GM18511 (cell line): ENCODE measurements around the gene EPS8L3.
"Not testable (repeated sequence)": the region's sequence is repeated elsewhere in the genome, so short reads cannot be mapped to it uniquely, and the experiment has no call there.

Experiments used
- ATAC-seq: cut with Tn5 transposase; IDR thresholded peaks from one replicate; pipeline ENCODE4 v1.9.1; 2021; ENCODE audit warnings: mild to moderate bottlenecking, moderate library complexity; ENCODE audit not compliant: unreplicated experiment

Gene EPS8L3

DNA sequence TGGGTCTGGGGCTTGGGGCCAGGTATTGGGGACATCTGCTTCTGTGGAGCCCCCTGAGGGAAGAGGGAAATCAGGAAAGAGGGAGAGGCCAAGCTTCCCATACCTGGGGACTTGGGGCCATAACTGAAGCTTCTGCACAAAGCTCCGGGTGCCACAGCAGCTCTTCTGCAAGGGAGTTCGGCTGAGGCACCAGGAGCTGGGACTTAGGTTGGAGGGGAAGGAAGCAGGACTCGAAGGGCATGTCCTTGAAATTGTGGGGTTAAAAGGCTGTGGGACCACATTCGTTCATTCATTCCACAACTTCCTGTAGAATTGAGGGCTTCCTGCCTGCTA, 1.7 kb upstream of the EPS8L3 start:
- no peak for ATAC-seq

DNA sequence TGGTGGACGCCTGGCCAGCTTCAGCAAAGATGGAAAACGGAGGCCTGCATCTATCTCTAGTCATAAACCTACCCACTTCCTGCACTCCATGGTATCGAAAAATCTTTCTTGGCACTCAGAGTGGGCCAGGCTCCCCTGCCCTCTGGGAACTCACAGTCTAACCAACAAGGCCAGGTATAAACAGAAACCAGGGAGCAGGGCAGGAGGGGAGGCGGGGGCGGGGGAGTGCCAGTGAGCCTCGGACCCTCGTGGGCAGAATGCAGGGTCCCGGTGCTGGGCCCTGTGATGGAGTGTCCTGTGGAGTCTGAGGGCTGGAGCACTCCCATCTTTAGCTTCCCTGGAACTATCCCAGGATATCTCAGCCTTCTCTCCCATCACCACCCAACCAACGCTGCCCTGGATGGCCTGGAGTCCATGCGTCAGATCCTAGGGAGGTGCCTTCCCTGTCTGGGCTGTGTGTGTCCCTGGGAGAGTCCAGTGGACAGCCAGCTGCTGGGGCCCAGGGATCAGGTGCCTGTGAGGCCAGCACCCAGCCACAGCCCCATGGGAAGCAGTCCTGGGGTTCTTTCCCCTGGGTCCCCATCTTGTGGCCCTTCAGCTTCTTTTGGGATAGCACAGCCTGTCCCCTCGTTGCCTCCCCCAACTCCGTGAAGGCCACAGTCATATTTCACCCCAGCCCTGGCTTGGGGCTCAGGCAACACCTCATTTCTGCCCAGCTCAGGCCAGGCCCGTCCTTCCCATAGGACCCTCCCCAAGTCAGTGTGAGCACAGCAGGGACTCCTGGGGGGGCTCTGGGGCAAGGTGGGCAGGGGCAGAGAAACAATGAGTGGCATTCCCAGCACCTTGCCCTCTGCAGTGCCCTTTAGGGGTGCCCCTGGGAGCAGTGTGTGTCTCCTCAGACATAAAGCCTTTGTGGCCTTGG, 1.1 kb upstream of the EPS8L3 start:
- ATAC-seq, result no peak

DNA sequence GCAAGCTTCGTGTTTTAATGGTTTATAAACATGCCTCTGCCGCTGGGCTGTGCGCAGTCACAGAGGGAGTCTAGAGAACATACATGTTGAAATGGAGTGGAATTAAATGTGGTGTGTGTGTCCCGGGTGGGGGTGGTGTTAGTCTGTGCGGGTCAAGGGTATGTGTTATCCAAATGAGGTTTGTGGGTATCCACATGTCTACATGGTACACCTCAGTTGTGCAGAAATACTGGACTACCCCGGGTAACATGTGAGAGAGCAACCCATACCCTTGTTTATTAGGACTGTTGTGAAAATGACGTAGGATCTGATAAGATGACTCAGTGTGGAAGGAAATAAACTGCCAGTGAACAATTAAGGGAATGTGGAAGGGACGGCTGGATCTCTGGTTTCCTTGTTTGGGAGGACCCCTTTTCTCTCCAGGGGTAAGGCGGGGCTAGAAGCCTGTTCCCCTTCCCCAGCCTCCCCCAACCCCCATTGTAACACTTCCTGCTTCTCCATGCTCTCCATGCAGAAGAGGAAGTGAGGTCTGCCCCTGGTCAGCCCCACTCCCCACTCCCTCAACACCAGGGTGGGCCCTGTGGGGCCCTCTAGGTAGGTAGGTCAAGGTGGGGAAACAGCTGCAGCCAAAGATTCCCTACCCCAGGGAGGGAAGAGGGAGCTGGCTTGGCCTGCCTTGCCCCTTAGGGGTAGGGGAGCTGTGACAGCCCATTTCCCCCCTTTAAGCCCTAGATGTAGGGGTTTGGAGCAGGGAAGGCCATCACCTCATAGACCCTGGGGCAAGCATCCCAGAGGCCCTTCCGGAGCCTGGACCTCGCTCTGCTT, 690 bp downstream of the EPS8L3 start:
- ATAC-seq, result no peak

DNA sequence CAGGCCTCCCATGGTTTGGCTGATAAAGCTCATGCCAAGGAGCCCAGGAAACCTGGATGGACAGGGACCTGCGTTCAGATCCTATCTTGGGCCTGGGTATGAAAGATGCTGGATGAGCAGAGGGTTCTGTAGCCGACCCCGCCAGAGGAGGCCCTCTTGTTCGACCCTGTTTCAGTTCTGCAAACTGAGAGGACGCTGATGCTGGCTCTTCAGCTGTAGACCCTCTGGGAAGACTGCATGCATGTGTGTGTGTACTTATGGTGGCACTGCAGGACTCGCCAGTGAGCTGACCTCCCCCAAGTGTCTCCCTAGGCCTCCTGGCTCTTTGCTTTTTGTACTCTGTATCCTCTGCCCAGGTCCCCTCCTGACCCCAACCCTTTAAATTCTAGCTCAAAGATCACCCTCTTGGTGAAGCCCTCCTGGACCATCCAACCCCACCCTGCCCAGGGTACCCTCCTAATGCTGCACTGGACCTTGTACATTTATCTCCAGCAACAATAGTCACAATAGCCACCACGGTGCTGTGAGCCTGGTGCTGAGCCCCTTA, 1.6 kb downstream of the EPS8L3 start:
- no peak for ATAC-seq

DNA sequence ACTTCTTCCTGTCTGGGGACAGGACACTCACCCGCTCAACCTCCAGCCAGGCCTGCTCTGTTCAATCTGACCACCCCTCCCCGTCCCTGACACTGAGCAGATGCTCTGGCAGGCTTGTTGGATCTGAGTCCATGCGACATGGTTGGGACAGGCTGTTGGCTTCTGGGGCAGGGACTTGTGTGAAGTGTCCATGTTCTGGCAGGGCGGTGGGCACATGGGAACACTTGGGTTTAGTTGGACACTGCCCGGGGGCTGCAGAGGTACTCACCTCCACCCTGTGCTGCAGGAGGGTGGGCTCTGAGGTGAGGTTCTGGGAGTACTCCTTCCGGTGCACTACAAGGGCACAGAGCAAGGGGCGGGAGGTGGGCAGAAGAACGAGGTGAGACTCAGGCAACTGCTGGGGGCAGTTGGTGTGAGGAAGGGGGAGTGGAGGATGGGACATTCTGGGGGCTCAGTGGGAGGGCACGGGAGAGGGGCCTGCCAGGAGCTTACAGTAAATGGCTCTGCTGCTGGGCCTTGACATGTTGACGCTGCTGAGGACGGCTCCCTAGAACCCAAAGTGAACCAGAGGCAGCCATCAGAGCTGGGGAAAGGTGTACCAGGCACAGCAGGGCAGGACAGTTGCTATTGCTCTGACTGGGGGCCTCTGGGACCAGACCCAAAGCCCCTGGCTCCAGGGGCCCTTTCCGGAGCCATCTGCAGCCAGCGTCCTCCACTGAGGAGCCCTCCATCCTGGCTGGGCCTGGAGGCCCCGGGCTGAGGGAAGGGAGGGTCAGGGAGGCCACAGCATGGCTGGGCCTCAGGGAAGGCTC, 2.3 kb downstream of the EPS8L3 start:
- ATAC-seq, result no peak

DNA sequence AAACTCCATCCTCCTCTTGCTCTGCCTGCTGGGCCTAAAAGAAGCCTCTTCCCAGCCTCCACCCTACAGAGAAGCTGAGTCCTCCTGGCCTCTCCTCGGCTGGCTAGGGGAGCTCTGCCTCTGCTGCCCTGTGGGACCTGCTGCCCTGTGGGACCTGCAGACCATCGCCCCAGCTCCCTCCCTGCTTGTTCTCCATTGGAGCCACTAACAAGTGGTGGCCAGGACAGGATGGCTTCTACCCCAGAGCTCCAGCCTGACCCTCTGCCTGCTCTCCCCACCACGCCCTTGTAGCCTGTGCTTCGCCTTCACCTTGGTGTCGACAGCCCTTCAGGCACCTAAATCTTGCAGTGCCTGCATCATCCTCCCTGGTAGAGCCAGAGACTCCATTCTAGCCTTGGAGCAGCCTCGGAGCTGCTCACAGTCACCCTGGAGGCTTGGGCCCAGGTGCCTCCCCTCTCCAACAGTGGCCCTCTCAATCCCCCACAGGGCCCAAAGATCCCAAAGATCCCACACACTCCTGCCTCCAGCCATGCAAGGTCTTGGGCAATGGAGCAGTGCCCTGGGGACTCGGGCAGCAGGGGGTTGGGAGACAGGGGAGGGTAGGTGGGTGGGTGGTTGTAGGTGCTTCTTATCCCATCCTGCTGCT, 3.0 kb downstream of the EPS8L3 start:
- no peak for ATAC-seq

DNA sequence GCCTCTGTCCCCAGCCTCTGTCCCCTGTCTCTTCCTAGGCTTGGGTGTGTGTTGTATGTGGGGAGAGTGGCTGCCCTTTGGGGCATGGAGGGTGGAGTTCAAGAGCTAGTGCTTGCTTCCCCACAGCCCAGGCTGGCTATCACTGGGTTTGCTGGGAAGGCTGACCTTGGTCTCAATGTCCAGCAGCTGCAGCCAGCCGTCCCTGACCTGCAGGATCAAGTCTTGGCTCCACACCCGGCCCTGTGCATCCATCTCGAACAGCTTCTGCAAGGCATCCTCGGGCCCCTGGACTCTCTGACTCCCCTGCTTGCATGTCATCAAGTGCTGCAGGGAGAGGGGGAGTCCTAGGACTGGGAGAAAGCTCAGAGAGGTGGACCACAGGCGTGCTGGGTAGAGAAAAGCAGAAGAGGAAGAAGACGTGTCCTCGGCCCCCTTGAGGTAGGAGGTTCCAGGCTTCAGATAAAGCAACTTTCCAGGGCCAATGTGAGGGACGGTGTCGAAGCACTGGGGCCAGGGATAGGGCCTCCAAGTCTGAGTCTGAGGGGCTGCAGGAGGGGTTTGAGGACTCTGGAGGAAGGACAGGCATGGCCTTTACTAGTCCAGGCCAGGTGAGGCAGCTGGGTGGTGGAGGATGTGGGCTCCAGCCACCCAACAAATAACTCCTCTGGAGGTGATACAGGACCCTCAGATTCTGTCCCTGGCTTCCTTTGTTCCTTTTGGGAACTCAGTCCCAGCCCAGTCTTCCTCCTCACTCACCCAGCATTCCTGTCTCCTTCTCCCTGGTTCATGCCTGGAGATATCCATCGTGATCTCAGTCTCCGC, 4.0 kb downstream of the EPS8L3 start:
- ATAC-seq, result no peak

DNA sequence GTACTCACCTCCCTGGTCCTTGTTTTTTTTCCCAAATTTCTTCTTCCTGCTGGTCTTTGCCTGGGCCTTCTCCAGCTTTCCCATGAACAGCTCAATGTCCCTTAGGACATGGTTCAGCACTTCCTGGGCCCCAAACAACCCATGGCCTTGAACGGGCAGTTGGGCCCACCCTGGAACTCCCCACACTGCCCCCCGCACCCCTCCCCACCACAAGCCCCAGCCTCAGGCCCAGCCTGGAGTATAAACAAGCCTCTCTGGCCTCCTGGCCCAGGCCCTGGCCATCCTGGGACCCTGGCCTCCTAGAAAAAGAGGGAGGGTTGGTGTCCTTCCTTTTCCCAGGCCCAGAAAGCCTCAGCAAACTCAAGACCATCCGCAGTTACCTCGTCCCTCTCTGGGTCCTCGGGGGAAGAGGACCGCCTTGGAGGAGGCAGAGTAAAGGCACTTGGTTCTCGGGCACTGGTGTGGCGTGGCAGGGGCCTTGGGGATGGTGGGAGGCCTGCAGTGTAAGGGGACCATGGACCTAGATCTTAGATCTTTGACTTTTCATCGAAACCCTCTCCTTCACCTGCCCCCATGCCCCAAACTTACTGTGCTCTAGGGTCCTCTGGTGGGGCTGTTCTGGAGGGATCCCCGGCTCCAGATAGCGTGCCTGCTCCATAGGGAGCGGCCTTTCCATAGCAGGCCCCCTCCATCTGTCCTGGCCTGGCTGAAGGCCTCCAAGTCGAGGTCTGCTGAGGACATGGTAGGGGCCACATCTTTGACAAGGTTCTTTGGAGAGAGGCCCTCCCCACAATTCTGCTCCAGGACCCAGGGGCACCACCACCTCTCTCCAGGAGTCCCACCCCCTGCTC, 5.6 kb downstream of the EPS8L3 start:
- no peak for ATAC-seq

DNA sequence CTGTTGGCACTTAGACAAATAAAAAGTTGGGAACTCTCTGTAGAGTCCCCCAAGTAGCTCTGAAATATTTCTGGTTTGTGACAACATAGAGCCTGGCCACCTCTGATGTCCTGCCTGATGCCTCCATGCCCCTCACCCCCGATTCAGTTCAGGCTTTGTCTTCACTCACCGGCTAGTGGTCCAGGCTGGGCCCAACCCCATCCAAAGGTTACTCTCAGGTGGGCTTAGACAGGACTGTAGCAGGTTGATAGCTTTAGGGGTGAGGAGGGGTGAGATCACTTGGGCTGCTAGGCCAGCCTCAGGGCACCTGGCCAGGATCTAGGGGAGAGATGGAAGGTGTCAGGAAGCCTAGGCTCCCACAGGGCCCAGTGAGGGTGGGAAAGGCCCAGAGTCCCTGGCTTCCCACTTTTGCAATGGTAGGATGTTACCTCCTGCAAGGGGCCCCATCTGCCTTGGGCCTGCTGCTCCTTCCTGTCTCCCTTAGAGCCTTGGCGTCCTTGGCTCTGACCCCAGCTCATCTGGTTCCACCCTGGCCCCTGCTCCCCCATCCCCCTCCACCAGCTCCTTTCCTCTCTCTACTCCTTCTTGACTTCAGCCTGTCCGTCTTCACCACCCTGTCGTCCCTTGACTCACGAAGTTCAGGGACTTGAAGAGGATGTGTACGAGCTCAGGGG, 6.7 kb downstream of the EPS8L3 start:
- ATAC-seq, result no peak

DNA sequence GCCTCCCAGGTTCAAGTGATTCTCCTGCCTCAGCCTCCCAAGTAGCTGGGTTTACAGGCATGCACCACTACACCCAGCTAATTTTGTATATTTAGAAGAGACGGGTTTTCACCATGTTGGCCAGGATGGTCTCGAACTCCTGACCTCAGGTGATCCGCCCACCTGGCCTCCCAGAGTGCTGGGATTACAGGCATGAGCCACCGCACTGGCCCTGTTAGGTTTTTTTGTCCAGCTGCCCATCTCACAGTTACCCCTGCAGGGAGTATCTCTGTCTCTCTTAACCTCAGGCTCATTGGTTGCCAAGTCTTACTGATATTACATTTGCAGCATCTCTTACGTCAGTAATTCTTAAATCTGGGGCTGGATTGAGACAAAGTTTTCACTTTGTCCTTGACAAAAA, 7.4 kb downstream of the EPS8L3 start:
- ATAC-seq, result not testable (repeated sequence)

DNA sequence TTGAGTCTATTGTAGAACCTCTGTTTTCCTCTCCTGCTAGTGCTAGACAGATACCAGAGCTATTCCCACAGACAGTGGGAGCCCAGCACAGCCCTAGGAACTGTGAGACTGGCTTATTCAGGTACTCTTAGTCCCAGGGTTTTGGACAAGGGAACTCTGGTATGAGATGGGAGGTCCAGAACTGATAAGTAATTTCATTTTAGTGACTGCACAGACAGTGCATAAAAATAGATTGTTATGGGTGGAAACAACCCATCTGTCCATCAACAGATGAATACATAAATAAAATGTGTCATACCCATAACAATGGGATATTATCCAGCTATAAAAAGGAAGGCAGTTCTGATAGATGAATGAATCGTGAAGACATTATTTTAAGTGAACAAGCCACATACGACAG, 9.0 kb downstream of the EPS8L3 start:
- no peak for ATAC-seq

DNA sequence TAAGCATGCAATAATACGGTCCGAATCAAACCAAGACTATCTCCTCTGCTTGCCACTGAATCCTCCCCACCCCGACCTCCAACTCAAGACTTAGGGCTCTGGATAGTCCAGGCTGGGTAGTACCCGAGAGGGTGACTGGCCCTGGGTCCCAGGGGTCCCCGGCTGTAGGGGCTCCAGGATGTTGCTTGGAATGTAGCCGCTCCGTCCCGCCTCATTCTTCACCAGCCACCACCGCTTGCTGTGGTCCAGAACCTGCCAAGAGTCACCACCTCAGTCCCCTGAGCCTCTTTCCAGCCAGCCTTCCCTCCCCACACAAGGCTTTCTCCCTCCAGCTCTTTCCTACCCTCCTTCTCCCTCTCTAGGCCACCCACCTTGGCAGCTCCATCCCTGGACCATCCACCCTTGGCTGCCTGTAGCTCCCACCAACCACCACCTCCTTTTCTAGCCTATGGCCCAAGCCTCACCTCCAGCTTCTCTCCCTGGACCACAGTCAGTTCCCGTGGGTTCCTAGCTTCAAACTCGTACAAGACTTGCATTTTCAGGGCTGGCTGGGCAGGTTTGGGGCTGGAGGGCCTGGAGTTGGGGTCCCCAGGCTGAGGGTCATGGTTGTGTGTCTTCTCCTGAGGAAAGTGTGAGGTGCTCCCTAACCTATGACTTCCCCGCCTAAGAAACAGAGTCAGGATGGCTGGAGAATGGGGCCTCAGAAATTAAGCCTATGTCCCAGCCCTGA, 12.0 kb downstream of the EPS8L3 start:
- ATAC-seq, result no peak

DNA sequence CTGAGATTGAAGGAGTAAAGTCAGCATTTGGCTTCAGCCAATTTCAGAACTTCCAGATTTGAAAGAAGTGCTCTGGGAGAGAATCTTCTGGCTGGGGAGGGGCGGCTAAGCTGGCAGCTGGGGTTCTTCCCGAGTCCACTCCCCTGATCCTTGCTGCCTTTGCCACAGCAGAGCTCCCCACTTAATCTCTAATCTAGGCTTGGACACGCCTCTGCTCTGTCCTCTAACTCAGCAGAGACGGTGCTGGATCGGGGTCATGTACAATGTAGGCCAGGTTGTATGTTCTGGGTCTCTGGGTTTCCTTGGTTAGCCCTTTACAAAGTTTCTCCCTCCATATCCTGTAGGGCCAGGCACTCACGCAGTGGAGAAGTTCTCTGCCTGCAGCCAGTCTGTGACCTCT, 12.8 kb downstream of the EPS8L3 start:
- no peak for ATAC-seq

DNA sequence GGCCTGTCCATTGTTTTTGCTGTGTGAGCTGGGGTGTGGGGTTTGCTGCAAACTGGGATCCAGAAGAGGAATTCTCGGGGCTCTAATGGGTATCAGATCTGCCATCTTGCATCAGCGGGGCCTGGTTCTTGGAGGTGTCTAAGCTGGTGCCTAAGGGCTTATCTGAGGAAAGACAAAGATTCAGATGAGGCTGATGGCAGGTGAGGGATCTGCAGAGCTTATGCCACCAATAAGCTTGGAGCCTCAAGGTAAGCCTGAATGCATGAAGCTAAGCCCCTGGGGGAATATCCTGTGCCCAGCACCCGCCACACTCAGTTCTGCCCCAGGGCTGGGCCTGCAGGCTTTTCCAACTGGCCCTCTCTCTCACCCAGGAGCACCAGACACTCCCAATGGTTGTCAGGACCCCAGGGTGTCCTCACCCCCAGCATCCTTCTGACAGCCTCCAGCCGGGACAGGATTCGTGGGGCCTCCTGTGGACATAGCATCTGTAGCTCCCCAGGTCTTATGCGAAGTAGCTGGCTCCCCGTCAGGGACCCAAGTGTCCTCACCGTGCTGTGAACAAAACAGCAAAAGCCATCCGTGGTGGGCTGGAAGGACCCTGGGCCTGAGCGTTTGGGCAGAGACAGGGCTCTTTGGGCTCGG, 13.4 kb downstream of the EPS8L3 start:
- ATAC-seq, result no peak

DNA sequence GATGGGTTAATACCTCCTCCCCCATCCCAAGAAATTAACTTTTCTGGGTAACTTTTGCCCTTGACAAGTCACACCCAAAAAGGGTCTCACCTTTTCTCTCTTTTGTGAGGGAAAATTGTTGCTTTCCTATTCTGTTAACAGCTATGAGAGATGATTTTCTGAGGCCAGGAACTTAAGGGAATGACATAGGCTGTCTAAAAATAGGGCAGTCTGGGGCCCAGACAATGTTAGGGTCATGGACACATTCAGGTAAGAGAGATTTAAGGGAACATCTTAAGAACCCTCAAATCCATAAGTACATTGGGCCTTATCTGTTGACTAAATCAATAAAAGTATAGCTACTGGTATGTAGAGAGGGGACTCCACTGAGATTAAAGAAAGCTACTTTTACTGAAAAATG, 14.5 kb downstream of the EPS8L3 start:
- no peak for ATAC-seq

DNA sequence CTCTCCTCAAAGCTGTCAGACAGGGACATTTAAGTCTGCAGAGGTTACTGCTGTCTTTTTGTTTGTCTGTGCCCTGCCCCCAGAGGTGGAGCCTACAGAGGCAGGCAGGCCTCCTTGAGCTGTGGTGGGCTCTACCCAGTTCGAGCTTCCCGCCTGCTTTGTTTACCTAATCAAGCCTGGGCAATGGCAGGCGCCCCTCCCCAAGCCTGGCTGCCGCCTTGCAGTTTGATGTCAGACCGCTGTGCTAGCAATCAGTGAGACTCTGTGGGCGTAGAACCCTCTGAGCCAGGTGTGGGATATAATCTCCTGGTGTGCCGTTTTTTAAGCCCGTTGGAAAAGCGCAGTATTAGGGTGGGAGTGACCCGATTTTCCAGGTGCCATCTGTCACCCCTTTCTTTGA, 15.4 kb downstream of the EPS8L3 start:
- ATAC-seq, result not testable (repeated sequence)
